Endothelial cell of umbilical vein (primary cell): ENCODE results near the gene LPCAT3. TPM values are rescaled to one million over a fixed set of nuclear protein-coding genes. Genes with fewer than 3 reads are reported as not detected.

Experiments
- BruUV-seq: library from RNA; stranded (reverse); fragments of 400-500 nt; replicated peaks from 2 replicates; lab custom pipeline; 2021; lab: Mats Ljungman, UMichigan
- CTCF ChIA-PET: fragments of 300-600, 350-600 bp; sonication (Branson Sonifier 250); formaldehyde crosslinking; loops from one replicate; lab custom pipeline; 2021; ENCODE audit warnings: antibody characterized with exemption, inconsistent platforms; lab: Charles Lee
- POLR2A ChIA-PET: fragments of 300-600, 350-600 bp; sonication (Branson Sonifier 250); formaldehyde crosslinking; loops from one replicate; lab custom pipeline; 2021; ENCODE audit warnings: antibody characterized with exemption, inconsistent platforms; lab: Charles Lee
- DNase-seq: peaks from one replicate; pipeline ENCODE4 v3.0.0-alpha.2; 2011; ENCODE audit warnings: low read depth, low spot score
- FAIRE-seq: peaks from 2 replicates; lab custom pipeline; 2011; peaks lifted over from hg19 to GRCh38; lab: Jason Lieb, UNC
- H2AFZ ChIP-seq: 2 replicates; pipeline ENCODE4 v1.6.0; 2012; ENCODE audit warnings: low read depth, low read length, control low read depth, inconsistent platforms
- H3K27ac ChIP-seq: 2 replicates; pipeline ENCODE4 v1.5.1; 2011; ENCODE audit warnings: low read depth, mild to moderate bottlenecking, control low read depth, low read length, moderate library complexity; ENCODE audit not compliant: insufficient read depth
- H3K27me3 ChIP-seq, 2 experiments: 2 replicates each; pipeline versions ENCODE4 v1.6.0 to v1.6.1; 2011; ENCODE audit warnings: low read length in 2 of 2, mixed read lengths in 1 of 2; ENCODE audit not compliant: control insufficient read depth in 2 of 2, insufficient read depth in 2 of 2
- H3K36me3 ChIP-seq, 2 experiments: 2 replicates in 1 of 2; 3 replicates in 1 of 2; pipeline ENCODE4 v1.5.1; 2011; ENCODE audit warnings: low read length in 2 of 2, mild to moderate bottlenecking in 1 of 2, moderate library complexity in 1 of 2; ENCODE audit not compliant: control insufficient read depth in 2 of 2, insufficient read depth in 2 of 2; ENCODE audit errors: extremely low read depth in 1 of 2
- H3K4me1 ChIP-seq: 3 replicates; pipeline ENCODE4 v1.5.1; 2011; ENCODE audit warnings: mild to moderate bottlenecking, low read length; ENCODE audit not compliant: control insufficient read depth, insufficient read depth; ENCODE audit errors: extremely low read depth
- H3K4me2 ChIP-seq: 2 replicates; pipeline ENCODE4 v1.6.1; 2011; ENCODE audit warnings: low read length, control low read depth, mixed read lengths; ENCODE audit not compliant: insufficient read depth
- H3K4me3 ChIP-seq, 3 experiments: fragments of 200-600 bp in 1 of 3; sonication (generic), shearing (Covaris generic) in 1 of 3; replicated peaks in 1 of 3; 2 replicates each; pipeline ENCODE4 v1.5.1; 2011 to 2016; ENCODE audit warnings: control low read depth in 3 of 3, low read length in 3 of 3, mild to moderate bottlenecking in 2 of 3, inconsistent platforms in 1 of 3, low read depth in 1 of 3, moderate library complexity in 1 of 3; ENCODE audit not compliant: insufficient read depth in 1 of 3
- H3K79me2 ChIP-seq: 2 replicates; pipeline ENCODE4 v1.6.0; 2012; ENCODE audit warnings: low read length, inconsistent platforms; ENCODE audit not compliant: control insufficient read depth, insufficient read depth
- H3K9ac ChIP-seq: replicated peaks from 2 replicates; pipeline ENCODE3; 2011; ENCODE audit warnings: low read length, control low read depth; ENCODE audit not compliant: insufficient read depth; ENCODE audit errors: extremely low read depth
- H3K9me1 ChIP-seq: replicated peaks from 3 replicates; pipeline ENCODE4 v1.6.0; 2011; ENCODE audit warnings: mild to moderate bottlenecking, low read length; ENCODE audit not compliant: control insufficient read depth, insufficient read depth; ENCODE audit errors: extremely low read depth
- H3K9me3 ChIP-seq: replicated peaks from 2 replicates; pipeline ENCODE4 v1.5.1; 2012; ENCODE audit warnings: low read length, inconsistent platforms; ENCODE audit not compliant: control insufficient read depth, insufficient read depth
- H4K20me1 ChIP-seq: replicated peaks from 2 replicates; pipeline ENCODE3; 2011; ENCODE audit warnings: mild to moderate bottlenecking, low read length; ENCODE audit not compliant: control insufficient read depth, insufficient read depth; ENCODE audit errors: extremely low read depth
- CTCF ChIP-seq, 2 donors: IDR thresholded peaks; 1 replicate in 1 of 2; 2 replicates in 1 of 2; pipeline ENCODE4 v1.5.1; 2011; ENCODE audit warnings: low read length in 2 of 2, mild to moderate bottlenecking in 2 of 2, moderate library complexity in 2 of 2, control low read depth in 1 of 2, inconsistent platforms in 1 of 2, low read depth in 1 of 2; ENCODE audit not compliant: insufficient read depth in 1 of 2; ENCODE audit errors: extremely low read depth in 1 of 2
- EZH2 ChIP-seq: IDR thresholded peaks from 2 replicates; pipeline ENCODE4 v1.6.1; 2012; ENCODE audit warnings: borderline replicate concordance, low read depth, mild to moderate bottlenecking, moderate library complexity, low read length, inconsistent platforms; ENCODE audit not compliant: severe bottlenecking
- FOS ChIP-seq: IDR thresholded peaks from 2 replicates; pipeline ENCODE4 v1.6.1; 2011; ENCODE audit warnings: mild to moderate bottlenecking, low read length, moderate library complexity, borderline replicate concordance; ENCODE audit not compliant: insufficient read depth
- GATA2 ChIP-seq: IDR thresholded peaks from 2 replicates; pipeline ENCODE4 v1.7.0; 2011; ENCODE audit warnings: low read depth, mild to moderate bottlenecking, moderate library complexity, mixed read lengths, low read length; ENCODE audit not compliant: insufficient read length, insufficient read depth
- JUN ChIP-seq: IDR thresholded peaks from 2 replicates; pipeline ENCODE4 v1.6.1; 2011; ENCODE audit warnings: borderline replicate concordance, low read depth; ENCODE audit not compliant: insufficient read length, insufficient read depth
- MAX ChIP-seq: IDR thresholded peaks from 2 replicates; pipeline ENCODE4 v1.6.1; 2011; ENCODE audit not compliant: insufficient read depth, insufficient read length
- MYC ChIP-seq: IDR thresholded peaks from one replicate; pipeline ENCODE4 v1.6.1; 2011; ENCODE audit warnings: mild to moderate bottlenecking, low read depth, low read length
- POLR2A ChIP-seq: IDR thresholded peaks from 2 replicates; pipeline ENCODE4 v1.6.1; 2012; ENCODE audit warnings: low read depth, mild to moderate bottlenecking, control low read depth, low read length
- POLR2AphosphoS5 ChIP-seq: IDR thresholded peaks from 2 replicates; pipeline ENCODE4 v1.6.1; 2012; ENCODE audit warnings: low read depth, mild to moderate bottlenecking, control low read depth, low read length, moderate library complexity; ENCODE audit not compliant: insufficient read depth
- dilution Hi-C: fragments of 300-500 bp; cut with MboI; formaldehyde crosslinking; loops from one replicate; pipeline ENCODE4 v1.15.0; 2019; ENCODE audit warnings: low sequenced_read_pairs; ENCODE audit not compliant: extremely low pct_ligation_motif_present
- intact Hi-C: fragments of 100-400 bp; cut with micrococcal nuclease; formaldehyde crosslinking; loops from one replicate; pipeline ENCODE4 v1.10.0; 2022
- polyA plus RNA-seq, 4 experiments: library from polyadenylated mRNA; depleted of rRNA in 3 of 4; stranded (reverse) in 3 of 4; unstranded in 1 of 4; fragments of >200 nt; gene quantifications; 2 replicates each; pipeline versions ENCODE4 v1.2.1 to v1.2.3, GENCODE V29; 2011 to 2012; ENCODE audit warnings: missing spikeins in 1 of 4
- total RNA-seq: library from RNA; stranded (reverse); gene quantifications from 2 replicates; pipeline ENCODE4 v1.2.3, GENCODE V29; 2021

The LPCAT3 gene
- total and polyA plus RNA-seq, 2 donors (not counting 3 experiments of a cell fraction or from before 2014, with no cell fraction given) = 29.5 to 36.0 TPM

- no peak overlapping the region for H3K27ac ChIP-seq
- FAIRE-seq = no peak
- H3K4me3 ChIP-seq = no peak overlapping the region
- intact Hi-C loops = no loop called here
- ChIA-PET POLR2A (no interaction called here), CTCF (interaction anchor here (0.9 kb wide), 1 partner anchor 9 kb away, joined by 3 read pairs; no protein-coding TSS in a partner anchor)
- no peak overlapping the region for H3K4me2 ChIP-seq
- no peaks in the 10 kb centered on the region for H3K4me1 ChIP-seq
- TF ChIP-seq FOS (no peak), CTCF (IDR thresholded peaks at IDR 0.05; ENCODE audit: extremely low read depth in 1 of 2, insufficient read depth in 1 of 2, low read depth in 1 of 2, low read length in 2 of 2) (no peak), MYC (no peak), MAX (no peak), JUN (no peak), POLR2AphosphoS5 (no peak), POLR2A (no peak), GATA2 (no peak), EZH2 (no peak)
- dilution Hi-C loops = no loop called here
- H2AFZ ChIP-seq = no peak overlapping the region
- DNase-seq = no peak
- H3K36me3 ChIP-seq = no peaks in the 10 kb centered on the region
- BruUV-seq = no TSS peak
- H3K9me1 ChIP-seq = no peaks in the 10 kb centered on the region
- no peaks in the 10 kb centered on the region for H3K79me2 ChIP-seq
- H4K20me1 ChIP-seq = no peaks in the 10 kb centered on the region
- H3K9ac ChIP-seq = no peak overlapping the region
- H3K27me3 ChIP-seq = no peaks in the 10 kb centered on the region
- H3K9me3 ChIP-seq = no peaks in the 10 kb centered on the region
These were observed 22.2 kb downstream of the LPCAT3 start for GRCh38 chr12:6996040-6996441.
